Mesenteric fat pad (tissue), 1 donor: ENCODE results near the gene ATP1A4. TPM values are rescaled to one million over a fixed set of nuclear protein-coding genes. Genes with fewer than 3 reads are reported as not detected.
A peak's percentile ranks its signal among the peaks of the same experiment; 100 is the strongest.

Experiments used
- DNase-seq: peaks from one replicate; pipeline ENCODE4 v3.0.0-alpha.2; 2020; ENCODE audit warnings: low spot score
- total RNA-seq: library from RNA; stranded (reverse); fragmentation: NEBNext Ultra II Directional; extraction: Animal tissue kit (Norgen Biotek cat#: 25700); gene quantifications from one replicate; pipeline ENCODE4 v1.2.1, GENCODE V29; 2021
- donor health status: DM: yes; HTN: yes; CAD: no.

ATP1A4 gene
- total RNA-seq, 1 donor from 2014 or later = 0.39 TPM

DNA sequence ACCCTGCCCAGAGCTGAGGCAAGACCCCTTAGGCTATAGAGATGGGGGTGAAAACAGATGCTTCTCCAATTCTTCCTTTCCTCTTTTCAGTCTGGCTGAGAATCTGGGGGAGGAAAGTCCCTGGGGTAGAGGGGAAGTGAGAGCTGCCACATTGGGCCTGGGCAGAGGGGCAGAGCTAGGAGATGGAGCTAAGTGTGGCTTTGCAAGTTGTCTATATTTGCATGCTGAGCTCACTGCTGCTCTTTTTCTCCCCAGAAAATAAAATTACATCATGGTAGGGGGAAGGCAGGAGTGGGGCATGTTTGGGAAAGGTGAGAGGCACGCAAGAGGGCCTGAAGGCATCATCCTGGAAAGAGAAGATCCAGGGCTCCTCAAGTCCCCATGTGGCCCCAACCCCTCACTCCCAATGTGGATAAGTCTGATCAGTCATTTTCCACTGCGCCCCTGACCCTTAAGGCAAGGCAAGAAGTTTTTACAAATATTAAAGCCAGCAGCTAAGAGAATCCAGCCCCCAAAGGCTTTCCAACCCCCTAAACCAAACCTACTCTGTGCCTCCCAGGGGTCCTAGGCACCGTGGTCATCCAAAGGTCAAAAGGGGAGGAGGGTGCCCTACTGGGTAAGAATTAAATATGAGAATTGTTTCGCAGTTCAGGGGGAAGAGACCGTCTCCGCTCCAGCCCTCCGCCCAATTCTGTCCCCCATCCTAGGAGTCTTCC is 53.3 kb downstream of the ATP1A4 start:
- DNase-seq = no peak

DNA sequence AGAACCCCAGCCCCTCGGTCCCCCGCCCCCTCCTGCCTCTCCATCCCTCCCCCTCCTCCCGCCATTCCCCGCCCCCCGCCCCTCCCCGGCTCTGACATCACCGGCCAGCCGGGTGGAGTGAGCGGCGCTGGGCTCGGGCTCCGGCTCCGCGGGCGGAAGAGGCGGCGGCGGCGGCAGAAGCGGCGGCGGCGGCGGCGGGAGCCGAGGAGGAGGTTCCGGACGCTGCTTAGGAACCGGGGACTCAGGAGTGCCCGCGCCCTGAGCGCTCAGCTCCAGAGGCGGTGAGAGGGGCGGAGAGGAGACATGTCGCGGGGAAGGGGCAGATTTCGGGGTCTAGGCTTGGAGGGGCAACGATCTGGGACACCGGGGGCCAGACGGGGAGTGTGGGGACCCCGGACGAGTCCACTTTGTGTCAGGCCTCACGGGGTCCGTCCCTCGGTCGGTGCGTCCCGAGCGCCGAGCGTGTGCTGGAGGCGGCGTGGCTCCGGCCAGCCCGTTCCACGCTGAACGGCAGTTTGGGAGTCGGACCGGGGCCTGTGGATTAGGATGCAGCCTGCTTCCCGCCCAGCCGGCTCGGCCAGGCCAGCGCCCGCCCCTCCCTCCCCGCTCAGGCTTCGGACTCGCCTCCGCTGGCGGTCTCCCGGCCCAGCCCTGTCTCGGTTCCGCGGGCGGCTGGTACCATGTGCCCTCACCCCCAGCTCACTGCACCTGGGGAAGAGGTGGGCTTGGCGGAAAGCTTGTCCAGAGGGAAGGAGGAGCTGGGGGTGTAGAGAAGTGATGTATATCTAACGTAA is 54.0 kb downstream of the ATP1A4 start, which contains the start of gene PEA15:
Gene PEA15 (plus strand): TSS at position 143 of the 794 bp plus-strand sequence. CDS start 6,161 bp downstream, outside the sequence.
- DNase-seq = peak; percentile 92

DNA sequence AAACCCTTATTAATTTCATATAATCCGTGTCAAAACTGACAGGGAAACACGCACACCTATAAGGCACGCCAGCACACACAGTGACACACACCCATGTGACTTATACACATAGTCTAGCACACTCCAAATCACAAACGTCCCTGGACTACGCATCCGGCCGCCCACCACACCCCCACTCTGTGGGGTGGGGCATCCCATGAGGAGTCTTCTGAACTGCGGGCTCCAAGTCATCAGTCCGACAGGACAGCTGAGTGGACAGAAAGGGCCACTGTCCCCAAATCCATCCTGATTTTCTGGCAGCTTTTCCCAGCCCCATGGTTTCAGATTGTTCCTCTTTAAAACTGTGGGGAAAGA is 54.6 kb downstream of the ATP1A4 start:
- DNase-seq = no peak

DNA sequence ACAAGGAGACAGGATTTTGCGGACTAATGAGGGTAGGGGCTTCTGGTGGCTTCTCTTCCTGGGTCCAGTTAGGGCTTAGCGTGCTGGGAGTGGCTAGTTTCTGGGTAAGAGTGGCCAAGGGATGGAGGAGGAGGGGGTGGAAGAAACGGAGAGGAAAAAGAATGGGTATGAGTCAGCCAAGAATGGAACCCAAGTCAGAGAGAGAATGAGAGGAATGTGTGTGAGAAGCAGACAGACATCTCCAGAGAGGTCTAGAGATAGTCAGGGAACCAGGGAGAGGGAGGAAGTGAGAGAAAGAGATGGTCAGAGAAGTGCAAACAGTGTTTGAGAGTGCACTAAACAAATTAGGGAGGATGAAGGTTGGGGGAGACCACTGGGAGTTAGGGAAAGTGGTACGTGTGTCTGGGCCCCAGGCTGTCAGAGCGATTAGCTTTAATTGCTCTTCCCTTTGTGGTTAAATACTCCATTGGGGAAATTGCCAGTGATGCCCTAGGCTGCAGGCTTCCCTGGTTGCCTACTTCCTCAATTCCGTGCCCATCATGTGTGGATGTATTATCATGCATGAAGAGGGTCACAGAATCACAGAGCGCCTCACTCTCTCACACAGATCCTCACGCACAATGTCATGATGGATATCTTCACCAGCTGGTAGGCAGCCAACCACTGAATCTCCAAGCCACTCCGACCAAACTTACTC is 55.2 kb downstream of the ATP1A4 start:
- no peak for DNase-seq

DNA sequence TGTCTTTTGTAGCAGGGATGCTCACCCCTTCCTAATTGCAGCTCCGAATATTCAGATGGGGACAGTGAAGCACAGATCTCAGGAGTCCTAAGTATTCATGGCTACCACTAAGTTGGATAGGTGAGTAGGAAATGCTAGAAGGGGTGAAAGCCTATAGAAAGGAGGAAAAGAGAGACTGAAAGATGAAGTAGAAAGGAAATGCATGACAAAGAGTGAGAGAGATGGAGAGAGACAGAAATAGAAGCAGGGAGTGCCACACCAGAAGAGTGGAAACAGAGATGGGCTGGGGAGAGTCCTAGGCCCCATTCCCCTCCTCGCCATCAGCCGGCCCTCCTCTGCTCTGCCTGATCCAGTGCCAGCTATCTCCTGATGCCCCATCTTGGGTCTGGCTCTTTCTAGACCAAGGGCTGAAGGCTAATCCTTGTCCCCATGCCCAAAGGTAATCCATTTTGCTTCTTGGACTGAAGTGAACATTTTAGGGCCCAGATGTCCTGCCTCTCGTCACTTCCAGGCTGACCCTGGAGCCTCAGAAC is 55.8 kb downstream of the ATP1A4 start:
- DNase-seq = no peak

DNA sequence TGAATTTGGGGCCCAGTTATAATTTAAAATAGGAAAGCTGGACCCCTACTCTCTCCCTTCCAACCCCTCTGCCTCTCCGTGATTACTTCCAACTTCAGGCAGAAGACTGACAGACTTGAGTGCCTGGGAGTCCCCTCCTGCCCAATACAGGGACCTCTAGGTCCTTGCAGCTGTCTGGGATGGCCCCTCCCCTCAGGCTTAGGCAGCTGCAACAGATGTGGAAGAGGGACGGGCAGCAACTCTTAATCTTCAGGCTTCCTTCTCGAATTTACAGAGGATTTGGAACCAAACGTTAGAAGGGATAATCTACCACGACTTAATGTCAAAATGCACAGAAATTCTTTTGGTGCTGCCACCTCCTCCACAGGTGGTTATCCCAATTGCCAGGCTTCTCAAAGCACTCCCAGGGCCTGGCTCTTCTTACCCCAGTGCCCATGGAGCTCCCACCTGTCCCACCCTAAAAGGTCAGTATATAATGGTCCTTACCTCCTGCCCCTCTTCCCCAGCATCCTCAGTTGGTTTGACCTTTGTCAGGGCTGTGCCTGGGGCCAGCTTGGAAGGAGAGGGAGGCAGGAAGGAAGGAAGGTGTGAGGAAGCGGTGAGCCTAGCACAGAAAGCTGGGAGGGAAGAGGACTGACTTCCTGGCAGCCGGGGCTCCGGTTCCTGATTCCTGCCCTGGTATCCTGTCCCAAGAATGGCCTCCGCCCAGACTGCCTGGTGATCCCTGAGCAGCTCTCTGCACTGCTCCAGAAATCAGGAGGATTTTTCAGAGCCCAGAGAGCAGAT is 56.6 kb downstream of the ATP1A4 start:
- no peak for DNase-seq

DNA sequence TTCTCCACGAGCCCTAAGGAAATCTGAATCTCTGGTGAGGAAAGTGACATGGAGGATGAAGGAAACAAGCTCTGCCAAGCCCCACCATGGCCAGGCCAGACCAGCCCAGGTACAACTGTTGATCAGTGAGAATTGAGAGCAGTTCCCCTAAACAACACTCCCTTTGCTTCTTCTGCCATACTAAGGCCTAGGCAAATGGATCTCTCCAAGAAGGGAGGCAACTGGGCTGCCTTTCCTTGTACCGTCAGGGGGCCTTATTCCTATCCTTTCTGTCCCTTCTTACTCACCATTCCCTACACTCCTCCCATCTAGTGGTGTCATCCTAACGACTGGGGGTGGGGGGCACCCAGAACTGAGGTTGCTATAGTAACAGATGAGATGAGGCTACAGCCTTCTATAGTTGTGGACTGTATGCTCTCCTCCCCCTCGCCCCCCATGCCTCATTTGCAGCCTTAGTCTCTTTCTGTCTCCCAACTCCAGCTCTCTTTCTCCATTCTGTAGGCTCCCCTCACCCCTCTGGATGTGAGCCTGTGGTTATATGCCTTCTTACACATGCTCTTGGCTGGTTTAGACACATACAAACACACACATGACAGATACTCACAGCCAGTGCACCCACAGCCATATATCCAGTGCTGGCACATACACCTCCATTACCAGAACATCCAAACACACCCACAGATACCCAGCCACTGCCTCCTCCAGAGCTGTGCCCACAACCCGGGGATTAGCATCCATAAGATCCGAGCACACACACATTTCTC is 57.3 kb downstream of the ATP1A4 start:
- DNase-seq = no peak

DNA sequence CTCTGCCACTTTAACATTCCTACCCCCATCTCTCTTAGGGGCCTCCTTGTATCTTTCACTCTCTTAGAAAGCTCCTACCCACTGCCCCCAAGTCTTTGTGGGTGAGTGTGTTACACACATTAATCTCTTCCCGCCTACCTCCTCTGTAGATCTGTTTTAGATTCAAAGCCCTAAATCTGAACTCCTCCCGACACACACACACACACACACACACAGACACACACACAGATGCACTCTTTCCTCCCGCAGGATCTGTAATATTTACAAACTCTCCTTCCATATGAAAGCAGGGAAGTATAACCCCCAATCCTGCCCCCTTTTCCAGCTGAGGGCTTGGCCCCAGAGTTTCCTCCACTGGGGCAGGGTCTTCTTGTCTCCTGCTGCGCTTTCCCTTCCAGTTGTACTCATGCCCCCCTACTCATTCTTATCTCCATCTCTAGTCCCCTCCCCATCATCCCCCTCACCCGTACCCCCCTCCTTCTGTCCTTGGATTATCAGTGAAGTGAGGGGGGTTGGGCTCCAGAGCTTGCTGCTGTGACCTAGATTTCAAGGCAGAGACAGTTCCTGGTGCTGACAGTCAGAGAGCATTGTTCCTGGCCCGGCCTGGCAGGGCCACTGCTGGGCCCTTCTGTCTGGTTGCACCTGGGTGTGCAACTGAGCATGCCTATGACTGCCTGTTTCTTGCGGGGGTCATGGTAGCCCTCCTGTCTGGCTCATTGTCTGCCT is 58.1 kb downstream of the ATP1A4 start:
- no peak for DNase-seq

DNA sequence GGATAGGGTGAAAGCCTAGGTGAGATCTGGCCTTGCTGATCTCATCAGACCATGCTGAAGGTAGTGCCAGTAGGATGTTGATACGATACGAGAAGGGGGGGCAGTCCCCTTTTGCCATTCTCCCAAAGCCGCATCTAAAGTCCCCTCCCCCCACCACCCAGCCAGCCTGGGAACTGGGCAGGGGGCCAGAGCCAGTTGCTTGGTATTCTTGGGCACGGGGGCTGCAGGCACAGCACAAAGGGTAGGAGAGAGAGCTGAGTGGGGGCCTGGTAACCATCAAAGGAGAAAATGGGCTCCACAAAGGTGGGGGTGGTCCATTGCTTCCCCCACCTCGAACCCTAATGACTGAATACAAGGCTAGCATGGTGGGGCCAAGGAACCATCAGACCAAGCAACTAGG is 59.2 kb downstream of the ATP1A4 start:
- no peak for DNase-seq

DNA sequence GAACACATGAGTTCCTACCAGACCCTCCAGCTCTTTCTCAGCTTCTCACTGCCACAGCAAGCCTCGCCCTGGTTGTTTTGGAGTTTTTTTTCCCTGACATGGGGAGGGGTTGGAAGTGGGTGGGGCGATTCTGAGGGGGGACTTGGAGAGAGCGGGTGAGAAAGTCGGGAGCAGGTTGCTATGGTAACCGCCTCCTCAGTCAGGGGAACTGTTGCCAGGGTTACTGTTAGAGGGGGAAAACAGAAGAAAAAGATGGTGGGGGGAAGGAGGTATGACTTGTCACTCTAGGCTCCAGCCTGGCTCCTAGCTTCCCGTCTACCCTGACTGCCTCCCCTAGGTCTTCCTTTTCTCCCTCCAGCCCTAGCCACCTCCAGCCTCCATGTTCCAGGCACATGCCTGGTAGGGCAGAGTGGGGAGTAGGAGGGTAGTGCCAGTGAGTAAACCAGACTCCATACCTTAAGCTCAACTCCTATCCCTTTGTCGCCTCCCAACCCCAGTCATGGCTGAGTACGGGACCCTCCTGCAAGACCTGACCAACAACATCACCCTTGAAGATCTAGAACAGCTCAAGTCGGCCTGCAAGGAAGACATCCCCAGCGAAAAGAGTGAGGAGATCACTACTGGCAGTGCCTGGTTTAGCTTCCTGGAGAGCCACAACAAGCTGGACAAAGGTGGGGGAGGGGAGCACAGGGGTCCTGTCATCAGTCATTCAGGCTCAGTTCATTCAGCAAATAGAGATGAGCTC is 59.8 kb downstream of the ATP1A4 start:
- DNase-seq = no peak

DNA sequence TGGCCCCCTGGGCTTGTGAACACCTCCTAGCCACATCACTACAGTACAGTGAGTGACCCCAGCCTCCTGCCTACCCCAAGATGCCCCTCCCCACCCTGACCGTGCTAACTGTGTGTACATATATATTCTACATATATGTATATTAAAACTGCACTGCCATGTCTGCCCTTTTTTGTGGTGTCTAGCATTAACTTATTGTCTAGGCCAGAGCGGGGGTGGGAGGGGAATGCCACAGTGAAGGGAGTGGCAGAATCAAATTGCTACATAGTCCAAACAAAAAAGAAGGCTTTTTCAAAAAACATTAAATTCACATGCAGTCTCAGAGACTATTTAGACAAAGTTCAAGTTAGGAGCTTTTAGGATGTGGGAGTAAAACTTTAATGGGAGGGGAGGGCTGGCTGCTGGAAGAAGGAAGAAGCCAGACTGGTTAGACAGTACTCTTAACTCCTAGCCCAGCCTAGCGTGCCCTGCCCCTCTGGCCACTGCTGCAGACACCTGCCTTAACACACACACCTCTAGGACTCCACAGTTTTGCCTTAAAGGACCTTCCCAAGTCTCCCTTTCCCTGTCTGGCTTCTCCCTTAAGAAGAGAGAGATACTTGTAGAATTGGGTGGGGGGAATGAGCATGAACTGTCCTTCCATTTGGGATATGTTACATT is 63.2 kb downstream of the ATP1A4 start:
- DNase-seq = no peak

DNA sequence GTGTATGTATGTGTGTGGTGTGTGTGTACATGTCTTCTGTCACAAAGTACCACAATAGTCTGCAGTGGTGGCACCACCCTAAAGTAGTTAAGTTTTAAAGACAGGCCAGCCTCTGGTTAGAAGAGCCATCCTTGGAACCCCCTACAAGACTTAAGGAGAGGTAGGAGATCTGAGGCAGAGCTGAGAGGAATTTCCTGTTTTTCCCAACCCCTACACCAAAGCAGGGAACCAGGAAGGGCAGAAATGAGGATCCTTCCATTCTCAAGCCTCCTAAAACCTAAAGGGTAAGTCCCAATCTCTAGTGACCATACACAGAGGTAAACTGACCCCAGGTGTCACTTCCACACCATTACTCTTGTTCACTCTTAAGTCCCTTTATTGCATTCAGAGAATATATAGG is 64.9 kb downstream of the ATP1A4 start:
- no peak for DNase-seq

DNA sequence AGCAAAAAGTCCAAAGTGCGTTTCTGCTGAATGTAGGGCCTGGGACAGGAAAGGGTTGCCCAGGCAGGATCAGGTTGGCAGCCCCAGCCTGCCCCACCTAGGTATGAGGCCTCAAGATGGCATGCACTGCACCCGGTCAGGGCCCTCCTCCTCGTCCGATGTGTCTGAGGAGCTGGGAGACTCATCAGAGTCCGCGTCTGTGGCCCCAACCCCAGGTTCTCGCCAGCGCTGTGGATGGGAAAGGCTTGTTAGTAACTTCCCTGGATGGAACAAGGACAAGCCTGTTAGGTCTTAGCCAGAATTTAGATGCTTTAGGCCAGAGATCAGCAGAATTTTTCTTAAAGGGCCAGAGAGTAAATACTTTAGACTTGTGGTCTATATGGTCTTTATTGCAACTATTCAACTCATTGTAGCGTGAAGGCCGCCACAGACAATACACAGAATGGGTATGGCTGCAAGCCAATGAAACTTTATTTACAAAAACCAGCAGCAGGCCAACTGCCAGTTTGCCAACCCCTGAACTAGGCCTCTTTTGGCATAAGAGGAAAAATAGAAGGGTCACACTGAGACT is 66.2 kb downstream of the ATP1A4 start:
- no peak for DNase-seq

DNA sequence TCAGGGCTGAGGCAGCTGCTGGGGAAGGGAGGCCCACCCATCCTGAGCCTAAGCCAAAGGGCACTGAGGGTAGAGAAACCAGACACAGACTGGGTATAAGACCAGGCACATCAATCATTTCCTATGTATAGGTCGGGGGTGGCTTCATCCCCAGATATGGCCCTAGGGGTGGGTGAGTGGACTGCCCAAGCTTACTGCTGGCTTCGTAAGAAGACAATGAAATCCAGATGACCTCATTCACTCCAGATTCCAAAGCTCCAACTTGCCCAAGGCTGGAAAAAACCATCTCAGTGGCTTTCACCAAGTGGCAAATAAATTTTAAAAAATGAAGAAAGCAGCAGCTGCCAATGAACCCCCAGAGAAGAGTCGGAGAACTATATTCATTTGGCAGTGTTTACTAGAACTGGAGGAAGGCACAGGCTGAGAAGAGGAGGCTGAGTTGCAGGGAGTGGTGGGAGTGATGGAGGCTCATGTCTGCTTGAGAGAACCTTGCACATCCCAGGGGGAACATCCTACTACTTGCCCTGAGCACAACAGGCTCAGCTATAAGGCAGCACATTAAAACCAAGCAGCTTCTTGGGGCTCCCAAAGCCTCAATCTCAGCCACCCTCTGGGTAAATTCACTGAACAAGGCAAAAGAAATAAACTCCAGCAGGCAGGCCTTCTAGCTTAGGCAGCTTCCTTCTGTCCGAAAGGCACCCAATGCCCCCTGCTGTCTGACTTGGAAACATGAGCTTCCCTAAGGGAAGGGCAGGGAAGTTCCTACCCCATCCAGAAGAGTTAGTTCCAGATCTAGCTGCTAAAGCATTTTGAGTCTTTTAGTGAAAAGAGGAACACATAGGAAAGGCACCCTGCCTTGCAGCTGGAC is 67.9 kb downstream of the ATP1A4 start:
- no peak for DNase-seq

DNA sequence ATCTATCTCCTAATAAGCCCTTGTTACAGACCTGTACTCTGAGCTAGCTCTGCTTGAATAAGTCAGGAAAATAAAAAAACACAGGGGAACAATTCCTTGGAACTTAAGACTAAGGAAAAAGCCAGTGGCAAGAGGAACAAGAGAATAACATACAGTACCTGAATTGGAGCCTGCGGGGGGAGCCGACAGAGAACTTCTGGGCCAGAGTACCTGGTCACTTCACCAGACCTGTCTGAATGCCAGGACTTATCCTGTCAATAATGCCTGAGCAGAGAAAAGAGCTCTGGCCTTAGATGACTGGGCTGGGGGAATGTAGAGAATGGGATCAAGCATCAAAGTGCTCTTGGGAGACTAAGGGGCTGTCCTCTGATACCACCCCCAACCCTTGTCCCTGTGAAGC is 68.9 kb downstream of the ATP1A4 start:
- DNase-seq = no peak

DNA sequence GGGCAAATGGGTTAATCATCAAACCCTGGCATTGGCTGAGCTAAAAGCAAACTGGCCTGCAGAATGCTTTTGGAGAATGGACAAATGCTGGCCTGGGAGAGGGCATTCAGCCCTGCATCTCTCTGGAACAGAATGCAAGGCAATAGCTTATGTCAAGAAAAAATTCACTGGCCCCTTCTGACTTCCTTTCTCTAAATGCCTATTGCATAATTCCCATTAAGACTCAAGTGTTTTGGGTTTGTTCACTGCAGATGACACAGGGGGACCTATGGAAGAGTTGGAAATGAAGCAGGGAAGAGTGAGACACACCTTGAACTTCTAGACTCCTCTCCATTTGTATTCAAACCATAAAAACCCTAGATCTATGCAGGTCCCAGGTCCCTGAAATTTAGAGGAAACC is 69.7 kb downstream of the ATP1A4 start:
- DNase-seq = no peak

DNA sequence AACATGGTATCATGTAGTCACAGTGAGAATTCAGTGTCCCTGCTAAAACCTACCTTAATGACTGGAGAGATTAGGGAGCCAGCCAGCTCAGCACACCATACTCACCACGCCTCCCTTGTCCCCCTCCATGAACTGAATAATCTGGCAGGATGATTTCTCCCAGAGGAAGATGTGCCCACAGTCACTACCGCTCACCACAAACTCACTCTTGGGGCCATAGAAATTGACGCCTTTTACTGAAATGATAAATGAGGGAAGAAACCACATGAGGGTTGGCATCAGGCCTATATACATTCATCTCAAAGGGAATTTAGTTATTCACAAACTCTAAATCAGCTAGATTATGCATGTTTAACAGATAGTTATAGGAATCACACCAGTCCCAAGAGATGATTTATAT is 71.1 kb downstream of the ATP1A4 start:
- no peak for DNase-seq
